GM12872 (cell line): ENCODE measurements around the gene KRTAP4-9.
"Not testable (repeated sequence)": the region's sequence is repeated elsewhere in the genome, so short reads cannot be mapped to it uniquely, and the experiment has no call there.

Source experiments
- TF ChIP-seq, protein P1 (sequence below): IDR thresholded peaks from 3 replicates; pipeline ENCODE4 v1.5.1; 2011; ENCODE audit warnings: low read depth, mild to moderate bottlenecking, low read length, moderate library complexity; ENCODE audit not compliant: insufficient read depth

KRTAP4-9 gene

DNA sequence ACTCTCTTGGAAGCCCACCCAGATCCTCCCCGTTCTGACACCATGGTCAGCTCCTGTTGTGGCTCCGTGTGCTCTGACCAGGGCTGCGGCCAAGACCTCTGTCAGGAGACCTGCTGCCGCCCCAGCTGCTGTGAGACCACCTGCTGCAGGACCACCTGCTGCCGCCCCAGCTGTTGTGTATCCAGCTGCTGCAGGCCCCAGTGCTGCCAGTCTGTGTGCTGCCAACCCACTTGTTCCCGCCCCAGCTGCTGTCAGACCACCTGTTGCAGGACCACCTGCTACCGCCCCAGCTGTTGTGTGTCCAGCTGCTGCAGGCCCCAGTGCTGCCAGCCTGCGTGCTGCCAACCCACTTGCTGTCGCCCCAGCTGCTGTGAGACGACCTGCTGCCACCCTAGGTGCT is at the start of gene KRTAP4-9:
Gene KRTAP4-9, plus strand, starts transcription at position 43 of the 400 bp plus-strand sequence. Its CDS starts 0 bp downstream, at position 43.
- TF ChIP-seq, protein P1, sequence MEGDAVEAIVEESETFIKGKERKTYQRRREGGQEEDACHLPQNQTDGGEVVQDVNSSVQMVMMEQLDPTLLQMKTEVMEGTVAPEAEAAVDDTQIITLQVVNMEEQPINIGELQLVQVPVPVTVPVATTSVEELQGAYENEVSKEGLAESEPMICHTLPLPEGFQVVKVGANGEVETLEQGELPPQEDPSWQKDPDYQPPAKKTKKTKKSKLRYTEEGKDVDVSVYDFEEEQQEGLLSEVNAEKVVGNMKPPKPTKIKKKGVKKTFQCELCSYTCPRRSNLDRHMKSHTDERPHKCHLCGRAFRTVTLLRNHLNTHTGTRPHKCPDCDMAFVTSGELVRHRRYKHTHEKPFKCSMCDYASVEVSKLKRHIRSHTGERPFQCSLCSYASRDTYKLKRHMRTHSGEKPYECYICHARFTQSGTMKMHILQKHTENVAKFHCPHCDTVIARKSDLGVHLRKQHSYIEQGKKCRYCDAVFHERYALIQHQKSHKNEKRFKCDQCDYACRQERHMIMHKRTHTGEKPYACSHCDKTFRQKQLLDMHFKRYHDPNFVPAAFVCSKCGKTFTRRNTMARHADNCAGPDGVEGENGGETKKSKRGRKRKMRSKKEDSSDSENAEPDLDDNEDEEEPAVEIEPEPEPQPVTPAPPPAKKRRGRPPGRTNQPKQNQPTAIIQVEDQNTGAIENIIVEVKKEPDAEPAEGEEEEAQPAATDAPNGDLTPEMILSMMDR: not testable (repeated sequence)

DNA sequence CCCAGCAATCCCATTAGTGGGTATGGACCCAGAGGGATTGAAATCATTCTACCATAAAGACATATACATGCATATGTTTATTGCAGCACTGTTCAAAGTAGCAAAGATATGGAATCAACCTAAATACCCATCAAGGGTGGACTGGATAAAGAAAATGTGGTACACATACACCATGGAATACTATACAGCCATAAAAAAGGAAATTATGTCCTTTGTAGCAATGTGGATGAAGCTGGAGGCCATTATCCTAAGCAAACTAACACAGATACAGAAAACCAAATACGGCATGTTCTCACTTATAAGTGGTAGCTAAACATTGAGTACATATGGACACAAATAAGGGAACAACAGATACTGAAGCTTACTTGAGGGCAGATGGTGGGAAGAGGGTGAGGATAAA is 47.6 kb upstream of the KRTAP4-9 start:
- TF ChIP-seq, protein P1: no peak

DNA sequence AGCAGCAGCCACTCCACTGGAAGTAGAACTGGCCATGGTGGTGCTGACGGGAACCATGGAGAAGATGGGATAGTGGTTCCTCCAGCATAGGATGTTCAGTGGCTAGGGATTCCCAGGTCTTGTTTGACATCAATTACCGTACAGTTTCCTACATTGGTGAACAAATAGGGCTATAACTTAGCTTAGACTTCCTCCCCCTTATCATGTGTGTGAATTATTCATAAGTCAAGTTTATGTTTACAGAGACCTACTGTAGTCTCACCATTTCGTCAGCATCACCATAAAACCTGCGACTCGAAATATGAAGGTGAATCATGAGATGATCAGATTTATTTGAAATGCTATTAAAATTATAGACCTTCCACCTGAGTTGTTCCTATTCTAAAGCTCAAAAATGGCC is 46.4 kb upstream of the KRTAP4-9 start:
- TF ChIP-seq, protein P1: no peak

DNA sequence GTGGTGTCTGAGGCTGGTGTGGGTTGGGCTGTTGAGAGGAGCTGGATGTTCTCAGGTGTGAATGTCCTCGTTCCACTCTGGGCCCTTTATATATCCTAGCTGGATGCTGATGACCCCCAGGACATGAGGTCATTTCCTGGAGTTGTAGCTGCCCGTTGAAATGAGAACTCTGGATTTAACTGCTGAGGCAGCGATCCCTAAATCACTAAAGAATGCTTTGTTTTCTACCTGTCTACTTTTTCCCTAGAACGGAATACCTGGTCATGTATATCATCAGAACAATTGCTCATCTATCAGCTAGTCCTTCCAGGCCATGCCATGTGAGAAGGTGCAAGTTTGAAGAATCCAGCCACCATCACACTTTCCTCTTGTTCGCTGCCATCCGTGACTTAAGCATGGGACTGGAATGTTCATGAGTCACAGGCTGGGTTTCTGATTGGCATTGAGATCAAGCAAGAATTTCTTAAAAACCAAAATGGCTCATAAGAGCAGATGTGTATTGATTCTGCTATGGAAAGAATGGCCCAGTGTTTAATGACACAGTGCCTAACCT is 45.1 kb upstream of the KRTAP4-9 start, which contains the start of gene KRTAP2-3:
Gene KRTAP2-3, minus strand, starts transcription at position 63 of the 553 bp plus-strand sequence. CDS start 64 bp downstream, outside the sequence.
- TF ChIP-seq, protein P1: no peak

DNA sequence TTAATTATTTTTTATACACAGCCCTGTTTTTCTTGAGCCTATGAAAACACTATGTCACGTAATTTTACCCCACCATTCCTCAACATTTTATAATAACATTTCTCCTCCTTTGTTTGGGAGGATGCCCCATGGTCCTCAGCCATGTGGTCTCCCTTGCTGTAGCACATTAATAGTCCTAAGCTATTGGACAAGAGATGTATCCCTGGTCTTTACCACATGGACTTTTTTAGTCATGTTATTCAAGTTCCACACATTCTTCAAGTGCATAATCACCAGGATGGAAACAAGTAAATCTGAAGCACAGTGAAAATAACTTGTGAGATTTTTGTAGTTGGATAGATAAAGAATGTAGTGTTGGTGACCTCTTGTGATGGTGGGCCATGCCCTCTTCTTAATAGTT is 43.2 kb upstream of the KRTAP4-9 start:
- TF ChIP-seq, protein P1: no peak

DNA sequence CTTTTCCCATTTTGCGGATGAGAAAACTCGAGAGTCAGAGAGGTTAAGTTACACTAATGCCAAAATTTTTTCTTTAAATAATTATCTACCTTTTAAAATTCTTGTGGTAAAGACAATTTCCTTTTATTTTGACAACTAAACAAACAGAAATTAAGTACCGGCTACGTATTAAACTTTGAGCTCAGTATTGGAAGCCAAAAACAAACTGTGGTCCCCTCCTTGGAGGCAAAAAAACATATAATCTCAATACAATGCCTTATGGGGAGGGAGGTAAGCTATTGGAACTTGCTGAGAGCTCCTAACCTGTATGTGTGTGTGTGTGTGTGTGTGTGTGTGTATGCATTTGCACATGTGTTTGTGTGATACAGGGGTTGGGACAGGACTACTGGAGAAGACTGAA is 41.7 kb upstream of the KRTAP4-9 start:
- TF ChIP-seq, protein P1: no peak

DNA sequence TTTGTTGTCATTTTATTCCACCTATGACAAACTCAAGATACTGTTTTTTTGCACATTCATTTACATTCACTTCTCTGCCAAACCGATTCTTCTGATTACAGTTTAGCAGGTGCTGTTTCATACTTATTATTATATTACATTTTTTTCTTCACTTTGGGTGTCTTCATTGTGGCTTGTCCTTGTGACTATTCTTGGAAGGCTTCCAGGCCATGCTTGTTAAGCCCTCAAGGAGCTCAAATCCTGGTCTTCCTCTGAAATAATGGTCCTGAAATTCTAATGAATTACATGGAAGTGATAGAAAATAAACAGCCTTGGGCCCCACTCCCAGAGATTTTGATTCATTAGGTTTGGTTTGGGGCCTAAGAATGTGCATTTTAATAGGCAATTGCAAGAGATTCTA is 40.9 kb upstream of the KRTAP4-9 start:
- TF ChIP-seq, protein P1: no peak
